Aorta (tissue), 5 donors: ENCODE results near the gene BCL2L11. TPM values are rescaled to one million over a fixed set of nuclear protein-coding genes. Genes with fewer than 3 reads are reported as not detected.
A peak's percentile ranks its signal among the peaks of the same experiment; 100 is the strongest.

ENCODE experiments used
- ATAC-seq: fragments of 200-7000 bp; cut with Tn5 transposase; one replicate; pipeline ENCODE4 v1.9.1; 2022; ENCODE audit warnings: moderate library complexity; ENCODE audit not compliant: low FRiP score
- DNase-seq, 2 donors: peaks; one replicate each; pipeline ENCODE4 v3.0.0-alpha.2; 2020
- H3K27ac ChIP-seq, 2 donors: one replicate each; pipeline ENCODE4 v1.5.1; 2013; ENCODE audit warnings: low read length in 2 of 2, mild to moderate bottlenecking in 2 of 2, moderate library complexity in 2 of 2, control low read depth in 1 of 2, inconsistent platforms in 1 of 2, low read depth in 1 of 2
- H3K27me3 ChIP-seq, 2 donors: one replicate each; pipeline ENCODE4 v1.6.1; 2013; ENCODE audit warnings: control low read depth in 1 of 2, low read length in 1 of 2, mild to moderate bottlenecking in 1 of 2, moderate library complexity in 1 of 2; ENCODE audit not compliant: insufficient read depth in 2 of 2, control insufficient read depth in 1 of 2
- H3K36me3 ChIP-seq, 2 donors: one replicate each; pipeline ENCODE4 v1.6.1; 2013; ENCODE audit warnings: control low read depth in 1 of 2, low read length in 1 of 2, mild to moderate bottlenecking in 1 of 2; ENCODE audit not compliant: insufficient read depth in 2 of 2, control insufficient read depth in 1 of 2
- H3K4me1 ChIP-seq, 2 donors: one replicate each; pipeline ENCODE4 v1.6.1; 2013; ENCODE audit warnings: low read length in 2 of 2, control low read depth in 1 of 2, mild to moderate bottlenecking in 1 of 2, moderate library complexity in 1 of 2; ENCODE audit not compliant: insufficient read depth in 2 of 2, control insufficient read depth in 1 of 2
- H3K4me3 ChIP-seq, 2 donors: one replicate each; pipeline ENCODE4 v1.5.1; 2013; ENCODE audit warnings: low read length in 2 of 2, control low read depth in 1 of 2, mild to moderate bottlenecking in 1 of 2
- H3K9me3 ChIP-seq: one replicate; pipeline ENCODE4 v1.6.1; 2013; ENCODE audit warnings: mild to moderate bottlenecking, low read length; ENCODE audit not compliant: control insufficient read depth
- WGBS, 2 donors: extraction: QIAGEN DNeasy Blood & Tissue Kit; methylation state at CpG; one replicate each; pipeline ENCODE4 v1.1.7; 2013; 5-methylcytosine and 5-hydroxymethylcytosine counted together
- intact Hi-C, 2 donors: fragments of 100-400 bp; cut with DNase I; formaldehyde crosslinking; loops; one replicate each; pipeline versions ENCODE4 v1.14.2 to v1.15.0; 2022
- polyA plus RNA-seq, 2 donors: library from polyadenylated mRNA; stranded (reverse); fragments of 200-250 nt; gene quantifications; one replicate each; pipeline ENCODE4 v1.2.3, GENCODE V29; 2013
- total RNA-seq, 2 donors: library from RNA; stranded (reverse); fragmentation: NEBNext Ultra II Directional; extraction: Animal tissue kit (Norgen Biotek cat#: 25700); gene quantifications; one replicate each; pipeline ENCODE4 v1.2.1, GENCODE V29; 2021
- donor health status: healthy with polysubstance abuse.
- donor health status: Bipolar disorder and iron deficiency.
- donor health status: DM: no; HTN: no; CAD: no.
- donor health status: DM: no; HTN: no; CAD: no.
- donor health status: DM: yes; HTN: yes; CAD: no.

Gene BCL2L11
- total and polyA plus RNA-seq, 4 donors = 2.8 to 14.2 (median 5.4) TPM

DNA sequence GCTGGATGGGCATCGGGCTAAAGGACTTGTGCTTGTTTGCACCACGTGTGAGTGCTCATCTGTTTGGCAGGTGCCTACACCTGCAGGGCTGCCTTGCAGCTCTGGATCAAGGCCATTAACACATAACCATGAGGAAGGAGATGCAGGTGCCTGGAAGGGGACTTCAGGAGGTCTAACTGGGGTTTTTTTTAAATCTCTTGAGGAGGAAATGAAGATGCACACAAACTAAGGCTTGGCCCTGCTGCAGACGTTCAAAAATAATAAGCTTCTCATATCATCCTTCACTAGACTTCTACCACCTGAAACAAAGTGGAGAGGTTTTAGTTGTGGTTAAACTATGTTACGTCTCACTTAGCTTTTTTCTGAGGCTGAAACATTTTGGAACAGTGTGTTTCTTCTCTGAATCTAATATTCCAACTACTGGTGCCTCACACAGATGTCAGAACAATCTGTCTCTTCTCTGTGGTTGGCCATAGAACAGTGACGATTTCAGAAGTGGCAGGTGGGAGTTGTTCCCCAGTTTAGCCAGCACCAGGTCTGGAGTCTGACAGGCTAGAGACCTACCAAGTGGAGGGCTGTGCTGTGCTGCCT is 36.5 kb downstream of the BCL2L11 start:
- no peaks in the 10 kb centered on the region for H3K9me3 ChIP-seq
- H3K4me1 ChIP-seq = peaks cover 0 to 5% of the 10 kb centered on the region in 2 donors
- no peak overlapping the region for H3K27ac ChIP-seq
- WGBS, 2 donors = 92 to 94% methylated on average over 5 of the region's 5 CpGs
- no peaks in the 10 kb centered on the region for H3K27me3 ChIP-seq
- no peaks in the 10 kb centered on the region for H3K36me3 ChIP-seq
- intact Hi-C loops = no loop called here
- no peak for ATAC-seq
- no peak overlapping the region for H3K4me3 ChIP-seq
- DNase-seq = no peak

DNA sequence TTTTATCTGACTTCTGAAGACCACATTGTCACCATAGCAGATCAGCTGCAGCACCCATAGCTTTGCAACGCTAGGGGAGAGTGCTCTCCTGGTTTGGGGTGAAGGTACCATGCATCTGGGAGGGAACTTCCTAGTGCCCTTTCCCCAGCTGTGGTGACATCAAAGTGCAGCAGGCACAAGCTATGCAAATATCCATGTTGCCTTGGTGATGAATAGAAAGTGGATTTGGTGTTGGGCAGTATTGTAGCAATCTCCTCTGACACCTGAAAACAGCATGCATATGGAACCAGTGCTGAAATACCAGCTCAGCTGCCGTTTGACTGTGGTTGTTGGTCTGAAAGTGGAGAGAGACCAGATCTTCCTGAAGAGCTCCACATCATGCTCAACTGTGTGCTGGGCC is 37.1 kb downstream of the BCL2L11 start:
- Histone ChIP-seq H3K4me3 (no peak overlapping the region), H3K36me3 (no peaks in the 10 kb centered on the region), H3K9me3 (no peaks in the 10 kb centered on the region), H3K4me1 (peaks cover 0 to 5% of the 10 kb centered on the region in 2 donors), H3K27ac (no peak overlapping the region), H3K27me3 (no peaks in the 10 kb centered on the region)
- WGBS, 2 donors = 94 to 95% methylated on average over 2 of the region's 2 CpGs
- ATAC-seq (no peak), DNase-seq (no peak)
- intact Hi-C loops = loop anchor here in 1 of 2 donors (2.0 kb wide), 1 partner anchor 29 kb away; no protein-coding TSS in a partner anchor

DNA sequence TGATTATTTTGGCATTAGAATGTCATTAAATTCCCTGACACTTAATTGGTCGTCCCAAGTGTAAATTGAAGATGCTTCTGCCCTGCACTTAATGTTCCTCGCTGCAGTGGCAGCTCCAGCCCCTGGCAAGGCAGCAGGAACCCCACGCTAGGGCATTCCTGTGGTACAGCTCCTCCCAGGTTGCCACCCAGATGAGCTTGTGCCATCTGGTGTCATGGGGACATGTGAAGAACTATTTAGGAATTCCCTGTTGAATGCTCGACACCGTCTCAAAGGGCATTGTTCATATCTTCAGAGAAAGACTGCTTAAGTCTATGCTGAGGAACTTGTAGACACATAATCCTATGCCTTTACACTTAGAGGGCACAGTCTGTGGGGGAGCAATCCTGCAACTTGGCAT is 38.9 kb downstream of the BCL2L11 start:
- 97 to 98% methylated on average over 5 of the region's 5 CpGs for WGBS, 2 donors
- peaks cover 0 to 5% of the 10 kb centered on the region in 2 donors for H3K4me1 ChIP-seq
- intact Hi-C loops = loop anchor here in 1 of 2 donors (2.0 kb wide), 1 partner anchor 31 kb away; no protein-coding TSS in a partner anchor
- no peaks in the 10 kb centered on the region for H3K9me3 ChIP-seq
- no peak for ATAC-seq
- no peak for DNase-seq
- no peaks in the 10 kb centered on the region for H3K27me3 ChIP-seq
- no peak overlapping the region for H3K4me3 ChIP-seq
- H3K36me3 ChIP-seq = no peaks in the 10 kb centered on the region
- no peak overlapping the region for H3K27ac ChIP-seq

GRCh38 chr2:111160758-111161157 is 40.0 kb downstream of the BCL2L11 start:
- no peak overlapping the region for H3K4me3 ChIP-seq
- no peak overlapping the region for H3K27ac ChIP-seq
- ATAC-seq (no peak), DNase-seq (no peak)
- WGBS, 2 donors = 67 to 74% methylated on average over 3 of the region's 3 CpGs
- H3K36me3 ChIP-seq = no peaks in the 10 kb centered on the region
- intact Hi-C loops = no loop called here
- peaks cover 0 to 5% of the 10 kb centered on the region in 2 donors for H3K4me1 ChIP-seq
- no peaks in the 10 kb centered on the region for H3K27me3 ChIP-seq
- H3K9me3 ChIP-seq = no peaks in the 10 kb centered on the region

- Histone ChIP-seq H3K27me3 (no peaks in the 10 kb centered on the region), H3K27ac (no peak overlapping the region), H3K4me3 (no peak overlapping the region), H3K36me3 (no peaks in the 10 kb centered on the region), H3K9me3 (no peaks in the 10 kb centered on the region), H3K4me1 (peaks cover 0 to 5% of the 10 kb centered on the region in 2 donors)
- intact Hi-C loops = no loop called here
- WGBS, 2 donors = 3 to 8% methylated on average over 12 of the region's 12 CpGs
- DNase-seq (peak in 1 of 2 donors; percentile 65), ATAC-seq (peak; percentile 60)
Observed at GRCh38 chr2:111161971-111162370, 41.3 kb downstream of the BCL2L11 start.

GRCh38 chr2:111162718-111163331 is 42.1 kb downstream of the BCL2L11 start:
- Histone ChIP-seq H3K4me1 (peaks cover 0 to 5% of the 10 kb centered on the region in 2 donors), H3K4me3 (no peak overlapping the region), H3K27ac (no peak overlapping the region), H3K36me3 (no peaks in the 10 kb centered on the region), H3K27me3 (no peaks in the 10 kb centered on the region), H3K9me3 (no peaks in the 10 kb centered on the region)
- no peak for ATAC-seq
- 77 to 88% methylated on average over 12 of the region's 12 CpGs for WGBS, 2 donors
- intact Hi-C loops = no loop called here
- no peak for DNase-seq

GRCh38 chr2:111164078-111164477 is 43.4 kb downstream of the BCL2L11 start:
- H3K27ac ChIP-seq = no peak overlapping the region
- peaks cover 0 to 5% of the 10 kb centered on the region in 2 donors for H3K4me1 ChIP-seq
- no peak overlapping the region for H3K4me3 ChIP-seq
- intact Hi-C loops = no loop called here
- H3K9me3 ChIP-seq = no peaks in the 10 kb centered on the region
- no peak for ATAC-seq
- 93 to 95% methylated on average over 12 of the region's 12 CpGs for WGBS, 2 donors
- no peaks in the 10 kb centered on the region for H3K36me3 ChIP-seq
- no peak for DNase-seq
- H3K27me3 ChIP-seq = no peaks in the 10 kb centered on the region

GRCh38 chr2:111165084-111165483 is 44.4 kb downstream of the BCL2L11 start:
- no peak overlapping the region for H3K4me3 ChIP-seq
- DNase-seq (no peak), ATAC-seq (no peak)
- H3K27me3 ChIP-seq = no peaks in the 10 kb centered on the region
- intact Hi-C loops = no loop called here
- no peaks in the 10 kb centered on the region for H3K36me3 ChIP-seq
- H3K4me1 ChIP-seq = peaks cover 0 to 5% of the 10 kb centered on the region in 2 donors
- H3K9me3 ChIP-seq = no peaks in the 10 kb centered on the region
- no peak overlapping the region for H3K27ac ChIP-seq
- WGBS, 2 donors = 64 to 69% methylated on average over 7 of the region's 7 CpGs

GRCh38 chr2:111166115-111166514 is 45.4 kb downstream of the BCL2L11 start:
- Histone ChIP-seq H3K4me1 (peaks cover 0 to 5% of the 10 kb centered on the region in 2 donors), H3K27me3 (no peaks in the 10 kb centered on the region), H3K36me3 (no peaks in the 10 kb centered on the region), H3K9me3 (no peaks in the 10 kb centered on the region), H3K4me3 (no peak overlapping the region), H3K27ac (no peak overlapping the region)
- 97 to 98% methylated on average over 5 of the region's 5 CpGs for whole genome bisulfite sequencing, 2 donors
- DNase-seq = no peak
- intact Hi-C loops = no loop called here
- no peak for ATAC-seq
